Ammon's horn (tissue), 1 donor: ENCODE results near the gene MPC2.

Source experiments
- DNase-seq: peaks from one replicate; pipeline ENCODE4 v3.0.0-alpha.2; 2016; ENCODE audit warnings: low spot score

Gene MPC2

DNA sequence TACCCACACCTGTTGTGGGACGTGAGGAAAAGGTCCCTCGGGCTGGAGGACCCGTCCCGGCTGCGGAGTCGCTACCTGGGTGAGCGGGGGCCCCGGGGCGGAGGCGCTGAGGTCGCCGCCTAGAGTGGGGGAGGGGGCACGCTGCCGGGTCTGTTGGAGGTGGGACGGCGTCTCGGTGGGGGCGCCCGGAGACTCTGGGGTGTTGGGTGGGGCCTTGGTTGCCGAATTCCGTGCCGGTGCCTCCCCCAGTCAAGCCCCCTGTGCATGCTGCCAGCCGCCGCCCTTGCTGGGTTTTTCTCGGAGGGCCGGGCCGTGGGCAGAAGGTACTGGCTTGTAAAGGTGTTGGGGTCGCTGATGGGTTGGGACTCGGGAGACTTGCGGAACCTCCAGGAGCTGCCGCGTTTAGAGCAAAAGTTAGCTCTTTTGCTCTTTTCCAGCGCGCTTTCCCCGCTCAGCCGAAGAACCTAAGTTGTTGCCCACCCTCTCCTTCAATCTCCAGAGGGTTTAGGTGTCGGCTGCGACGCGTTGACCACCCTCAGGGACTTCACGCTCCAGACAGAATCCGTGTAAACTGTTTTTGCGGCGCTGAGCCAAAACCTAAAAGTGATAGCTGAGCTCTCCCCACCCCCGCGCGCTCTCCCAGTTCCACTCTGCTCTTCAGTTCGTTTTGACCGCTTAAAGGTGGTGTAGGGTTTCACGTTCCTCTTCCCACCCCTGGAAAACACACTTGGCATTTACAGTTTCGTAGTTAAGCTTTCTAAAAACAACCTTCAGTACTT, at the start of gene MPC2:
Gene MPC2 (minus strand): TSS at position 143 of the 779 bp plus-strand sequence. CDS start 1,231 bp downstream, outside the sequence.
- DNase-seq, result peak; percentile 66

DNA sequence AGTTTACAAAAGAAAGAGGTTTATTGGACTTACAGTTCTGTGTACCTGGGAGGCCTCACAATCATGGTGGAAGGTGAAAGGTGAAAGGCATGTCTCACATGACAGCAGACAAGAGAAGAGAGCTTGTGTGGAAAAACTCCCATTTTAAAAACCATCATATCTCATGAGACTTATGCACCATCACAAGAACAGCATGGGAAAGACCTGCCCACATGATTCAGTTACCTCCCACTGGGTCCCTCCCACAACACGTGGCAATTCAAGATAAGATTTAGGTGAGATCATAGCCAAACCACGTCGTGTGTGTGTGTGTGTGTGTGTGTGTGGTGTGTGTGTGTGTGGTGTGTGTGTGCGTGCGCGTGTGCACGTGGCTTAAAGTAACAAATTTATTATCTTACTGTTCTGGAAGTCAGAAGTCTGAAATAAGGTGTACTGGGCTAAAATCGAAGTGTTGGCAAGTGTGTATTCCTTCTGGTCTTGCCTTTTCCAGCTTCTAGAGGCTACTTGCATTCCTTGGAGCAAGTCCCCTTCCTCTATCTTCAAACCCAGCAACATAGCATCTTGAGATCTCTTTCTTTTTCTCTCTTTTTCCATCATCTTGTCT, 48.1 kb upstream of the MPC2 start:
- DNase-seq, result no peak

DNA sequence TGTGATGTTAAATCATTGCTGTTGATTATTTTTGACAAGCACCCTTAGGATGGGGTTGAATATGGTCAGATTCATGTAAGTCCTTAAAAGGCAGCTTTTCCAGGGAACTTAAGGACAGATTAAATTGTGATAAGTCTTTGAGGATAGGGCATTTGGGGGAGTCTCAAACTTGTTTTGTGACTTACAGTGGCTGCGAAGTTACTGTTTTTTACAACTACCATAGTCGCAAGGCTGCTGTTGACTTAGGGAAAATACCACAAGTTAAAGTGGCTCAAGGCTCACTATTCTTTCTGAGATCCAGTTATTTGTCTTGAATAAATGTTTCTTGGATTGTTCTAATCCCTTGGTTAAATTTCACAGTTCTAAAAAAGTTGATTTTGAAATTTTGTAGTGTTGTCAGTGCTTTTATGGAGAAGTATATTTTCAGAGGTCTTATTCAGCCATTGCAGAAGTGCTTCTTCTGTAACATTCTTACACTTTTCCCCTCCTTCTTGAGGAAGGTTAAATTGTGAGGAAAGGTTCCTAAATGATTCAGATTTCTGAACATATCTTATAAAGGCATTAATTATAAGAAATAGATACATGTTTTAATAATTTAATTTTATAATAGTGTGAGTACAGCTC, 47.0 kb upstream of the MPC2 start:
- DNase-seq, result no peak

DNA sequence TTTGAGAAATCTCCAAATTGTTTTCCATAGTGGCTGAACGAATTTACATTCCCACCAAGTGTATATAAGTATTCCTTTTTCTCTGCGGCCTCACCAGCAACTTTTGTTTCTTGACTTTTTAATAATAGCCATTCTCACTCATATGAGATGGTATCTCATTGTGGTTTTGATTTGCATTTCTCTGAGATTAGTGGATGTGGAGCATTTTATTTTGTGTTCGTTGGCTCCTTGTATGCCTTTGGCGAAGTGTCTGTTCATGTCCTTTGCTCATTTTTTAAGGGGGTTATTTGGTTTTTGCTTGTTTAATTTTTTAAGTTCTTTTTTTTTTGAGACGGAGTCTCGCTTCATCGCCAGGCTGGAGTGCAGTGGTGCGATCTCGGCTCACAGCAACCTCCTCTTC, 45.1 kb upstream of the MPC2 start:
- DNase-seq, result no peak

DNA sequence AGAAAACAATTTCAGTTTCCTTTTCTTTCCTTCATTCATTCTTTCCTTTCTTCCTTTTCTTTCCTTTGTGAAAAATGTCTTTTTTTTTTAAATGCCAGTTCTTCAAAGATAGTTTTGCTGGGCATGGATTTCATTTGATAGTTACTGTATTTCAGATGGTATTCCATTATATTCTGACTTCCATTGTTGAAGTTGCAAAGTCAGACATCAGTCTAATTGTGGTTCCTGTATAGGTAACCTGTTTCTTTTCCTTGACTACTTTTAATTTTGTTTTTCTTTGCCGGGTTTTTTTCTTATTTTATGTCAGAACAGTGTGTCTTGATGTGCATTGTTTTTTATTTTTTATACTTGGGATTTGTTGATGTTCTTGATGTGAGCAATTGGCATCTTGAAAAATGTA, 40.4 kb upstream of the MPC2 start:
- no peak for DNase-seq

DNA sequence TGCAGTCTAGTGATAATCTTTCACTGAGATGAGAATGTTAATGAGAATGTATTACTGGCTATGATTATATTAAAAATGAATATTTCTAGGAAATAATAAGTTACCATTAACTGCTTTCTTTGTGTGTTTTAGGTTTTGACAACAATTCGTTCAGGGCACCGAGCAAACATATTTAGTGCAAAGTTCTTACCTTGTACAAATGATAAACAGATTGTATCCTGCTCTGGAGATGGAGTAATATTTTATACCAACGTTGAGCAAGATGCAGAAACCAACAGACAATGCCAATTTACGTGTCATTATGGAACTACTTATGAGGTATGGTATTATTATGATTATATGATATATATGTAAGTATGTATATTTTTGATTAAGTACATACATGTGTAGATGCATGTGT, 37.8 kb upstream of the MPC2 start:
- no peak for DNase-seq

DNA sequence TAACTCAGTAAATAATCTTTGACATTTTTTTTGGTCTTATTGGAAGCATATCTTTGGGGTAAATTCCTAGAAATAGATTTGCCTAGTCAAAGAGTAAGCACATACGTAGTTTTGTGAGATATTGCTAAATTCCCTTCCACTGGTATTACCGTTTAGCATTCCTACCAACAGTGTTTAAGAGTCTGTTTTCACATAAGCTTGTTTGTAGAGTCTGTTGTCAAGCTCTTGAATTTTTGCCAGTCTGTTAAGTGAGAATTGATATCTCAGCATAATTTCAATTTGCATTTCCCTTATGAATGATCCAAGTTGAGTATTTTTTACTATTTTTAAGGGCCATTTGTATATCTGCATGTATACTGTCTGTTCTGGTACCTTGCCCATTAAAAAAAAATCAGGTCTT, 37.0 kb upstream of the MPC2 start:
- no peak for DNase-seq

DNA sequence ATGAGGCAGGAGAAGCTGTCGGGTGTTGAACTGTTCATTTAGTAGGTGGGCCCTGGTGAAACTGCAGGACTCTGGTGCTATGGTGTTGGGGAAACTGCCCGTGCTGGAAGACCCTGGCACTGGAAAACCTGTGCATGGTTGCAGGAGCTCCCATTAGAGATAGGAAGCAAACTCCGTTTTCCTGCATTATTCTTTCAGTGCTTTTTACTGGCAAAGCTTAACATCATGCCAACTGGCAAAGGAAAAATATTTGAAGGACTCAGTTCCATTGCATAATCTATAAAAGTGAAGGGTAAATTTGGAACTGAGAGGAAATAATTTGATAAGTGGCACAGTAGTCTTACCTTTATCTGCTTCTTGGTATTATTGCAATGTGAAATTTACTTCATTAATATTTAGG, 31.7 kb upstream of the MPC2 start:
- DNase-seq, result no peak

DNA sequence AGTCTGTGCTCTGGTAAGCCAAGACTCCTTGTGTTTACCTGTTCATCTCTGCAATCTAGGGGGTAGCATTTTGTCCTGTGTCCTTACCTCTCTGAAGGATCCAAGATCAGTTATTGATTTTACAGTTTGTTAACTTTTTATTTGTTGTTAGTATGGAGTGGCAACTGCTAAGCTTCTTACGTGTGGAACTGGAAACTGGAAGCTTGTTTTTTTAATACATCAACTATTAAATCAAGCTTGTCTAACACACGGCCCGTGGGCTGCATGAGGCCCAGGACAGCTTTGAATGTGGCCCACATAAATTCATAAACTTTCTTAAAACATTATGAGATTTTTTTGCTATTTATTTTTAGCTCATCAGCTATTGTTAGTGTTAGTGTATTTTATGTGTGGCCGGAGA, 29.2 kb upstream of the MPC2 start:
- DNase-seq, result no peak

DNA sequence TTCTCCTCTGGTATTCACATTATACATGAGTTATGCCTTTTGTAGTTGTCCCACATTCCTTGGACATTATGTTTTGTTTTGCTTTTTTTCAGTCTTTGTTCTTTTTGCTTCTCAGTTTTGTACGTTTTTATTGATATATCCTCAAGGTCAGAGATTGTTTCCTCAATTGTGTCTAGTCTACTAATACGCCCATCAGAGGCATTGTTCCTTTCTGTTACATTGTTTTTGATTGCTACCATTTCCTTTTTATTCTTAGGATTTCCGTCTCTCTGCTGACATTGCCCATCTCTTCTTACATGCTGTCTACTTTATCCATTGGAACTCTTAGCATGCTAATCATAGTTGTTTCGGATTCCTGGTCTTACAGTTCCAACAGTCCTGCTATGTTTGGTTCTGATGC, 27.8 kb upstream of the MPC2 start:
- DNase-seq, result no peak

DNA sequence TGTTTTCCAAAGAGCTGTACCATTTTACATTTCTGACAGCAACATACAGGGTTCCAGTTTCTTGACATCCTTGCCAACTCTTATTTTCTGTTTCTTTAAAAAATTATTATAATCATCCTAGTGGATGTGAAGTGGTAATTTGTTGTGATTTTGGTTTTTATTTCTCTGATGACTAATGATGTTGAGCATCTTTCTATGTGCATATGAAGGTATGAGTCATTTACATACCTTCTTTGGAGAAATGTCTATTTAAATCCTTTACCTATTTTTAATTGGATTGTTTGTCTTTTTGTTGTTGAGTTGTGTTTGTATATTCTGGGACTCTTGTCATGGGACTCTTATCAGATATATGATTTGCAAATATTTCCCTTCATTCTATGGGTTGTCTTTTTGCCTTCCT, 20.8 kb upstream of the MPC2 start:
- no peak for DNase-seq

DNA sequence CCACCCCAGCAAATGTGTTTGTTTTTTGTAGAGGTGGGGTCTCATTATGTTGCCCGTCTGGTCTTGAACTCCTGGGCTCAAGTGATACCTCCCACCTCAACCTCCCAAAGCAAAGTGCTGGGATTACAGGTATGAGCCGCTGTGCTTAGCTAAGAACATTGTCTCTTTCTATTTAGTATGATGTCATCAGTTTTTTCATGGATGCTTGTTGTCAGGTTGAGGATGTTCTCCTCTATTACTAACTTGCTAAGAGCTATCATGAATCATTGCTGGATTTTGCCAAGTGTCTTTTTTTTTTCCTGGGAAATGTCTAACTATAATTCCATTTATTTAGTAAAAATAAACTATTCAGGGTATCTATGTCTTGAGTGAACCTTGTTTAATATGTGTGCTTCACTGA, 19.0 kb upstream of the MPC2 start:
- DNase-seq, result no peak

DNA sequence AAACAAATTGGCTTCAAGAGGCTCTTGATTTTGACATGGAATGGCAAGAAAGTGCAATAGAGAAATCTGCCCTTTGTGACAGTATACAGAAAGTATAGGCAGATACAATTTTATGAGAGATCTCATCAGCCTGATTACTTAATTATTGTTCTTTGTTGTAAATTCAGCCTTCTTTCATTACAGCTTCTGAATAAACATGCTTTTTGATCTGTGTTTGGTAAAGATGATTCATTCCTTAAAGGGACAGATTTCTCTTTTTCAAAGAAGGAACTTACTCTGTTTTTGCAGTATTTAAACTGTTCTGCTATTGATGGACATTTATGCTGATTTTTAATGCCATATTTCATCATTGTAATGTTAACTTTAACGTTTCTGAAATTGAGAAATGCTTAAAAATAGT, 13.7 kb upstream of the MPC2 start:
- DNase-seq, result no peak

DNA sequence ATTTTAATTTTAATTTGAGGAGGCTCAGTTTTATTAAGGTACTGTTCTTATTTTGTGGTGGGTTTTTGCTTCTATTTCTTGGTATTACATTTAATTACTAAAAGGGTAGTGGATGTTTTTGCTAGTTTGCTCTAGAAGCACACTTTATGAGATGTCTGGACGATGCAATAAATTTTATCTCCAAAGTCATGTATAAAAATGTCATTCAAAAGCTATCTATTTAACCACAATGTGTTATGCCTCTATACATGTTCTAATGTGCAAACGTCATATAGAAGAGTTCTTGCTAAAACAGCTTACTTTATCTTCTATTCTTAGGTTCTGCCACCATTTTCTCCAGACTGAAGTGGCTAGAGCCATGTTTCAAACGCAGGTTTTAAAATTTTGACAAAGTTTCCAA, 12.9 kb upstream of the MPC2 start:
- no peak for DNase-seq

DNA sequence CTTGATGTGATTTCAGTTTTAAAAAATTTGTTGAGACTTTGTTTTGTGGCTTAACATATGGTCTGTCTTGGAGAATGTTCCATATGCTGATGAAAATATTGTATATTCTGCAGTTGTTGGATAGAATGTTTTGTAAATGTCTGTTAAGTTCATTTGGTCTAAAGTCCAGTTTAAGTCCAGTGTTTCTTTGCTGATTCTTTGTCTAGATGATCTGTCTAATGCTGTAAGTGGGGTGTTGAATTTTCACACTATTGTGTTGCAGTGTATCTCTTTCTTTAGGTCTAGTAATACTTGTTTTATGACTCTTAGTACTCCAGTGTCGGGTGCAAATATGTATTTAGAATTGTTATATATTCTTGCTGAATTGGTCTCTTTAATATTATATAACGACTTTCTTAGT, 10.9 kb upstream of the MPC2 start:
- no peak for DNase-seq

DNA sequence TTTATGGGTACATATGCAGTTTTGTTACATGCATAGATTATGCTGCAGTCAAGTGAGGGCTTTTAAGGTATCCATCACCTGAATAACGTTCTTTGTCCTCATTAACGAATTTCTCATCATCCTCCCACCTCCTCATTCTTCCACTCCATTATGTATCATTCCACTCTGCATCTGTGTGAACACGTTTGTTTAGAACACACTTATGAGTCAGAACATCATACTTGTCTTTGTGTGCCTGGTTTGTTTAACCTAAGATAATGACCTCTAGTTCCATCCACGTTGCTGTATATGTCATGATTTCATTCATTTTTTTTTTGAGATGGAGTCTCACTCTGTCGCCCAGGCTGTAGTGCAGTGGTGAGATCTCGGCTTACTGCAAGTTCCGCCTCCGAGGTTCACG, 6.7 kb upstream of the MPC2 start:
- DNase-seq, result no peak

DNA sequence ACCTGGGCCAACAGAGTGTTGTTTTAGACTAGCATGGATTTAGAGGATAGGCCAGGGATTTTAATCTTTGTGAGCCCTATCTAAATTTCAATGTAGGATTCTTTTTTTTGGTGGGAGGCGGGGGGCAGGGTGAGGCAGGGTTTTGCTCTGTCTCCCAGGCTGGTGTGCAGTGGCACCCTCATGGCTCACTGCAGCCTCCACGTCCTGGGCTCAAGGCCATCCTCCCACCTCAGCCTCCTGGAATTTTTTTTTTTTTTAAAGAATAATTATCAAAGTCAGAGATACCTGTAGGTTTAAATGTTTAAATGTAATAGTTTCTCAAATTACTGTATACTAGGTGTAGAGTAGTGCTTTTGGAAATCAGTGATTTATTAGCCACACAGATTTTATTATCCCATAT, 3.4 kb upstream of the MPC2 start:
- no peak for DNase-seq

DNA sequence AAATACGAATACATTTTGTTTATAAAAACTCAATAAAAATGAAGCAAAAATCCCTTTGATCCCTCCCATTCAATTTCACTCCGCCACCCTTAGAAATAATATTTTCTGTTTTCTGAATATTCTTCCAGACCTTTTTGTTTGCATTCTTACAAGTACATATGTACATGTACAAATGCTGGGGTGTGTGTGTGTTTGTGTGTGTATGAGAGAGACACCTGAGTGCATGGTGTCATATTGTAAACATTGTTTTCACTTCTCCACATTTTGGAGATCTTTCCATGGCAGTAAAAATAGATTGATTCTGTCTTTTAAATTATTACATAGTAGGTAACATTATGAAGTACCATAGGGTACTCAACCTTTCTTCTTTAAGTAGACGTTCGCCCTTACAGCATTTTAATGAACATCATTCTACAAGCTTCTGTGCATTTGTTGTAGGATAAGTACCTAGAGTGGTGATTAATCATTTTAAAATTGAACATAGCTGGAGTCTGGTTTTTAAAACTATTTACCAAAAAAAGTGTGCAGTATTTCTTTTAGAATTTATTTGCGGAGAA, 1.3 kb upstream of the MPC2 start:
- DNase-seq, result no peak

DNA sequence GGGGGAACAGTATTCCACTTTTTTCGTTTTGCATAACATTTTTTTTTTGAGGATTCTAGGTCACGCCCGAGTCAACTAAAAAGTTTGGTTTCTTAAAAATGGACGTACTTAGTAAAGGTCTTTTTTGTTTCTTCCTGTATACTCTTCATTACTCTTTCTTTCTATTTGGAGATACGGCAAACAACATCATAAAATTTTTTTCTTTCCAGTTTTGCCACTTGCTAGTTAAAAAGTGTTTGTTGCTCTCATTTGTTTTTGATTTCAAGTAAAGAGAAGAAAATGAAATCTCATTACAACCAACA, 788 bp upstream of the MPC2 start:
- DNase-seq, result no peak

DNA sequence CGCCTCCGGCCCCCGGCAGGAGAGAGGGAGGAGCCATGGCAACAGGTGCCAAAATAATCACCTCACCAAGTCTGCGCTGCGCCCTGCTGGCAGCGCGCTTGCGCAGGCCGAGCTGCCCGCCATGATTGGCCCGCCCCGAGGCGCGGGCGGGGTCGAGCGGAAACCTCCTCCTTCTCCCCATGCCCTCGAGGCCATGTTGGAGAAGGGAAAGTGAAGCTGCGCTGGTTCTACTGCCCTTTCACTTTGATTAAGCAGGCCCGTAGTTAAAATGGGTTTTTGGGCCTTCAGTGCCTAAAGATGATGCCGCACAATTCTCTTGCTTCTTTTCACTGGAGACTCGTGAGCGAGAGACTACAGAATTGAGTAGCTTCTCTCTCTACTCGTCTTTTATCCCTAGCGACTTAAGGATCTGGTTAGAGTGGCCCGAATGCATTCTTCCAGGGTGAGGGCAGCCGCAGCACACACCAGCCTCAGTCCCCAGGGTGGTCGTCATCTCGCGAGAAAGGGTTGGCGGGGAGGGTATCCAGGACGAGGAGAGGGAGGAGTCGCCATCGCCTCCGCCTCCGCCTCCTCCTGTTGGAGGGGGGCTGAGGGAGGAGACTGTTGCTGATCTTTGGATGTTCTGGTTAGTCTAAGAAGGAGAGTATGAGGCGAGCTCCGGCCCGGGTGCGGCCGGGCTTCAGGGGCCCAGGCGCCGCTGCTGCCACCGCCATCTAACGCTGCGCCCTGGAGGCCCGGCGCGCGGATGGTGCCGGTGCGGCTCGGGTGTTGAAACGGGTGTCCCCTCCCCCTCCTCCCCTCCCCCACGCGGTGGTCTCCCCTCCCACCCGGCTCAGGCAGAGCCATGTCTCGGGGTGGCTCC, 573 bp downstream of the MPC2 start, which contains the start of gene DCAF6:
Gene DCAF6 (plus strand): TSS at position 616 of the 862 bp plus-strand sequence. CDS start 229 bp downstream, at position 845.
- DNase-seq, result peak; percentile 99

DNA sequence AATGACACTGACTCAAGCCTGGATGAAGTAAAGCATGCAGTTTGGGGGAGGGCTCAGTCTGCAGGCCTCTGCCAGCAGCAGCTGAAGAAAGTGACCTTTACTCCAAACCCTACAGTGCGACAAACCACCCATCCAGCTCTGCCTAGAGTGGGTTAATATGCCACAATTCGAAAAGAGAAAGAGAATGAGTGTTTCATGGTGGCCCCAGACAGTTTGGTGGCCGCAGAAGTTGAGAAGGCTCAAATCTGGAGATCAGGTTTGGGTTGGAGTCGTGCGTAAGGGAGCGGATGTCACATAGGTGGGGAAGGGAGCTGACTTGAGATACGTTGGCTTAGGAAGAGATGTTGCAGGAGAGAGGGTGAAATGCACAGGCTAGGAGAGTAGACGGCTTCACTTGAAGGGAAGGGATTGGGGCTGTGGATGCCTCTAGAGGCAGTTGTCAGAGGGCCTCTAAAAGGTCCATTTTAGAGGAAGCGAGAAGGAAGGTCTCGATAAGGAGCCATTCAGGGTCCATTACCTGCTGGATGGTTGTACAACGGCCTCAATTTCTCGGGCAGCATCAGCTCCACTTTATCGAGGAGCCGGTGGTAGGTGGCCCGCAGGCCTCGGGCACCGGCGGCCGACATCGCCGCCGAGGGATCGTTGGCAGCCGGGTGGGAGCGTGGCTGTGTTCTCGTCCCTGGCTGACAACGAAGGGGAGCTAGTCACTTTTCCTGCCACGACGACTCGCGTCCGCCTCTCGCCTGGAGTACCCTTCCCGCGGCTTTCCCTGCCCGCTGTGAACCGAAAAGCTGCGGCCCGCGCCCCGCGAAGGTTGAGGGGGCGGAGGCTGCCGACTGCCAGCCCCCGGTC, 1.4 kb downstream of the MPC2 start:
- DNase-seq, result peak; percentile 56
